Activated CD4-positive, alpha-beta T cell treated with anti-CD3 and anti-CD28 coated beads, Interleukin-2, Interleukin-4, amounts not matched to agents 100 ng/mL and 50 ng/mL, durations not matched to agents 16 hours and 8 hours (primary cell): ENCODE data around the gene GPLD1.
"Not testable (repeated sequence)": the region's sequence is repeated elsewhere in the genome, so short reads cannot be mapped to it uniquely, and the experiment has no call there.

ENCODE experiments used
- DNase-seq: peaks from one replicate; pipeline ENCODE4 v3.0.0-alpha.2; 2020; ENCODE audit warnings: low spot score

The GPLD1 gene

GRCh38 chr6:24453921-24454320 lies 35.5 kb downstream of the GPLD1 start:
- DNase-seq = no peak

GRCh38 chr6:24451581-24452388 lies 37.6 kb downstream of the GPLD1 start:
- DNase-seq = no peak

- no peak for DNase-seq
These were observed 40.4 kb downstream of the GPLD1 start for GRCh38 chr6:24448828-24449525.

GRCh38 chr6:24448396-24448795 lies 41.0 kb downstream of the GPLD1 start:
- no peak for DNase-seq

- no peak for DNase-seq
These were observed 42.7 kb downstream of the GPLD1 start for GRCh38 chr6:24446670-24447069.

- no peak for DNase-seq
These were observed 43.7 kb downstream of the GPLD1 start for GRCh38 chr6:24445704-24446103.

GRCh38 chr6:24444588-24444987 lies 44.8 kb downstream of the GPLD1 start:
- DNase-seq = no peak

GRCh38 chr6:24441599-24441904 lies 47.8 kb downstream of the GPLD1 start:
- DNase-seq = no peak

- DNase-seq = no peak
These were observed 48.3 kb downstream of the GPLD1 start for GRCh38 chr6:24440897-24441598.

- DNase-seq = no peak
These were observed 49.4 kb downstream of the GPLD1 start for GRCh38 chr6:24439858-24440539.

GRCh38 chr6:24436979-24437378 lies 52.4 kb downstream of the GPLD1 start:
- DNase-seq = no peak

- DNase-seq = no peak
These were observed 56.8 kb downstream of the GPLD1 start for GRCh38 chr6:24432611-24433010.

- DNase-seq = peak; percentile 45
These were observed 58.3 kb downstream of the GPLD1 start for GRCh38 chr6:24431045-24431451.

- no peak for DNase-seq
These were observed 59.3 kb downstream of the GPLD1 start for GRCh38 chr6:24430086-24430485.

- DNase-seq = no peak
These were observed 60.2 kb downstream of the GPLD1 start for GRCh38 chr6:24429146-24429545.

GRCh38 chr6:24428615-24429014 lies 60.8 kb downstream of the GPLD1 start:
- DNase-seq = no peak

GRCh38 chr6:24426729-24427446 lies 62.5 kb downstream of the GPLD1 start:
- no peak for DNase-seq

GRCh38 chr6:24425091-24425490 lies 64.3 kb downstream of the GPLD1 start:
- no peak for DNase-seq

- DNase-seq = no peak
These were observed 69.9 kb downstream of the GPLD1 start for GRCh38 chr6:24419526-24419925.

- DNase-seq = no peak
These were observed 73.6 kb downstream of the GPLD1 start for GRCh38 chr6:24415753-24416152.

- DNase-seq = not testable (repeated sequence)
These were observed 74.8 kb downstream of the GPLD1 start for GRCh38 chr6:24414531-24414930.

GRCh38 chr6:24412294-24412693 lies 77.1 kb downstream of the GPLD1 start:
- DNase-seq = no peak
